Right renal cortex interstitium (tissue), 3 donors: ENCODE results near the gene LRRC63. TPM values are rescaled to one million over a fixed set of nuclear protein-coding genes. Genes with fewer than 3 reads are reported as not detected.
A peak's percentile ranks its signal among the peaks of the same experiment; 100 is the strongest.
"Not testable (repeated sequence)": the region's sequence is repeated elsewhere in the genome, so short reads cannot be mapped to it uniquely, and the experiment has no call there.

Experiments
- DNase-seq, 3 donors: peaks; one replicate each; pipeline ENCODE4 v3.0.0-alpha.2; 2013; ENCODE audit warnings: low read depth in 3 of 3, low spot score in 2 of 3
- polyA plus RNA-seq, 3 donors: library from polyadenylated mRNA; unstranded; fragments of 120-200 nt; gene quantifications; one replicate each; pipeline ENCODE4 v1.2.1, GENCODE V29; 2013; ENCODE audit not compliant: insufficient read length in 3 of 3

Gene LRRC63
- polyA plus RNA-seq, 3 donors: 0.08 to 0.39 (median 0.11) TPM

GRCh38 chr13:46220234-46220633 lies 8.5 kb downstream of the LRRC63 start:
- not testable (repeated sequence) for DNase-seq

- DNase-seq: no peak
Observed at GRCh38 chr13:46229251-46229650, 17.5 kb downstream of the LRRC63 start.

GRCh38 chr13:46232281-46232680 lies 20.6 kb downstream of the LRRC63 start:
- no peak for DNase-seq

GRCh38 chr13:46235286-46235685 lies 23.6 kb downstream of the LRRC63 start:
- DNase-seq: no peak

- no peak for DNase-seq
Observed at GRCh38 chr13:46265292-46265691, 53.6 kb downstream of the LRRC63 start.

- DNase-seq: no peak
Observed at GRCh38 chr13:46267166-46267565, 55.4 kb downstream of the LRRC63 start.

GRCh38 chr13:46270416-46270815 lies 58.7 kb downstream of the LRRC63 start:
- DNase-seq: no peak

- no peak for DNase-seq
Observed at GRCh38 chr13:46274094-46274698, 62.5 kb downstream of the LRRC63 start.

- DNase-seq: no peak
Observed at GRCh38 chr13:46278474-46278873, 66.7 kb downstream of the LRRC63 start.

- no peak for DNase-seq
Observed at GRCh38 chr13:46281779-46282178, 70.1 kb downstream of the LRRC63 start.

GRCh38 chr13:46283912-46284824 lies 72.4 kb downstream of the LRRC63 start:
- not testable (repeated sequence) for DNase-seq

- no peak for DNase-seq
Observed at GRCh38 chr13:46286972-46287371, 75.2 kb downstream of the LRRC63 start.

- peak in 1 of 3 donors; percentile 2 for DNase-seq
Observed at GRCh38 chr13:46288570-46289259, 77.0 kb downstream of the LRRC63 start.

GRCh38 chr13:46289260-46289955 lies 77.7 kb downstream of the LRRC63 start:
- DNase-seq: no peak

- no peak for DNase-seq
Observed at GRCh38 chr13:46290434-46290833, 78.7 kb downstream of the LRRC63 start.

- no peak for DNase-seq
Observed at GRCh38 chr13:46293436-46293835, 81.7 kb downstream of the LRRC63 start.

- no peak for DNase-seq
Observed at GRCh38 chr13:46295491-46296114, 83.9 kb downstream of the LRRC63 start.

GRCh38 chr13:46296115-46296822 lies 84.5 kb downstream of the LRRC63 start:
- DNase-seq: no peak

GRCh38 chr13:46296921-46297320 lies 85.2 kb downstream of the LRRC63 start:
- DNase-seq: no peak

GRCh38 chr13:46297361-46297811 lies 85.7 kb downstream of the LRRC63 start:
- no peak for DNase-seq
